ENCODE data around the gene CNOT6L. TPM values are rescaled to one million over a fixed set of nuclear protein-coding genes. Genes with fewer than 3 reads are reported as not detected.

CNOT6L gene
- total RNA-seq, 2 donors from 2014 or later, result 32.4 to 56.6 TPM

GRCh38 chr4:77790146-77790545 lies 29.0 kb downstream of the CNOT6L start:
- Histone ChIP-seq H3K27me3 (no peaks in the 10 kb centered on the region), H3K4me1 (no peaks in the 10 kb centered on the region), H3K36me3 (no peaks in the 10 kb centered on the region), H3K4me3 (no peak overlapping the region), H3K27ac (no peak overlapping the region), H3K9ac (ENCODE audit: low read depth in 2 of 2, low read length in 2 of 2) (no peak overlapping the region), H3K9me3 (no peaks in the 10 kb centered on the region)
- no peak for DNase-seq
- no peak for TF ChIP-seq CTCF (IDR thresholded peaks at IDR 0.05)
- intact Hi-C loops (cut with DNase I), result no loop called here

- no peak for TF ChIP-seq CTCF (IDR thresholded peaks at IDR 0.05)
- no peak overlapping the region for H3K27ac ChIP-seq
- no peaks in the 10 kb centered on the region for H3K4me1 ChIP-seq
- no peaks in the 10 kb centered on the region for H3K27me3 ChIP-seq
- H3K9ac ChIP-seq (ENCODE audit: low read depth in 2 of 2, low read length in 2 of 2), result no peak overlapping the region
- no peak for DNase-seq
- intact Hi-C loops (cut with DNase I), result no loop called here
- no peak overlapping the region for H3K4me3 ChIP-seq
- H3K36me3 ChIP-seq, result no peaks in the 10 kb centered on the region
- H3K9me3 ChIP-seq, result no peaks in the 10 kb centered on the region
These were observed 30.2 kb downstream of the CNOT6L start for GRCh38 chr4:77788990-77789389.

GRCh38 chr4:77787969-77788368 lies 31.2 kb downstream of the CNOT6L start:
- no peaks in the 10 kb centered on the region for H3K4me1 ChIP-seq

GRCh38 chr4:77785669-77786068 lies 33.5 kb downstream of the CNOT6L start:
- Histone ChIP-seq H3K4me3 (no peak overlapping the region), H3K4me1 (no peaks in the 10 kb centered on the region)

More at GRCh38 chr4:77787969-77788368, 31.2 kb downstream of the CNOT6L start:
- intact Hi-C loops (cut with DNase I), result no loop called here
- H3K9me3 ChIP-seq, result no peaks in the 10 kb centered on the region
- H3K27ac ChIP-seq, result no peak overlapping the region
- TF ChIP-seq CTCF (IDR thresholded peaks at IDR 0.05), result no peak
- DNase-seq, result no peak
- H3K9ac ChIP-seq (ENCODE audit: low read depth in 2 of 2, low read length in 2 of 2), result no peak overlapping the region
- H3K4me3 ChIP-seq, result no peak overlapping the region
- H3K27me3 ChIP-seq, result no peaks in the 10 kb centered on the region
- no peaks in the 10 kb centered on the region for H3K36me3 ChIP-seq

GRCh38 chr4:77783895-77784294 lies 35.3 kb downstream of the CNOT6L start:
- Histone ChIP-seq H3K36me3 (no peaks in the 10 kb centered on the region), H3K9me3 (no peaks in the 10 kb centered on the region), H3K27me3 (no peaks in the 10 kb centered on the region), H3K4me3 (no peak overlapping the region), H3K4me1 (no peaks in the 10 kb centered on the region), H3K27ac (no peak overlapping the region), H3K9ac (ENCODE audit: low read depth in 2 of 2, low read length in 2 of 2) (no peak overlapping the region)
- no peak for TF ChIP-seq CTCF (IDR thresholded peaks at IDR 0.05)
- DNase-seq, result no peak
- intact Hi-C loops (cut with DNase I), result no loop called here

More at GRCh38 chr4:77785669-77786068, 33.5 kb downstream of the CNOT6L start:
- Histone ChIP-seq H3K9ac (ENCODE audit: low read depth in 2 of 2, low read length in 2 of 2) (no peak overlapping the region), H3K9me3 (no peaks in the 10 kb centered on the region), H3K36me3 (no peaks in the 10 kb centered on the region), H3K27ac (no peak overlapping the region), H3K27me3 (no peaks in the 10 kb centered on the region)
- TF ChIP-seq CTCF (IDR thresholded peaks at IDR 0.05), result no peak
- no peak for DNase-seq
- intact Hi-C loops (cut with DNase I), result no loop called here

Measured in colonic mucosa (tissue), 4 donors.